ENCODE data around the gene APCDD1. TPM values are rescaled to one million over a fixed set of nuclear protein-coding genes. Genes with fewer than 3 reads are reported as not detected.

APCDD1 gene
- total RNA-seq, 1 donor from 2014 or later: 171 TPM

DNA sequence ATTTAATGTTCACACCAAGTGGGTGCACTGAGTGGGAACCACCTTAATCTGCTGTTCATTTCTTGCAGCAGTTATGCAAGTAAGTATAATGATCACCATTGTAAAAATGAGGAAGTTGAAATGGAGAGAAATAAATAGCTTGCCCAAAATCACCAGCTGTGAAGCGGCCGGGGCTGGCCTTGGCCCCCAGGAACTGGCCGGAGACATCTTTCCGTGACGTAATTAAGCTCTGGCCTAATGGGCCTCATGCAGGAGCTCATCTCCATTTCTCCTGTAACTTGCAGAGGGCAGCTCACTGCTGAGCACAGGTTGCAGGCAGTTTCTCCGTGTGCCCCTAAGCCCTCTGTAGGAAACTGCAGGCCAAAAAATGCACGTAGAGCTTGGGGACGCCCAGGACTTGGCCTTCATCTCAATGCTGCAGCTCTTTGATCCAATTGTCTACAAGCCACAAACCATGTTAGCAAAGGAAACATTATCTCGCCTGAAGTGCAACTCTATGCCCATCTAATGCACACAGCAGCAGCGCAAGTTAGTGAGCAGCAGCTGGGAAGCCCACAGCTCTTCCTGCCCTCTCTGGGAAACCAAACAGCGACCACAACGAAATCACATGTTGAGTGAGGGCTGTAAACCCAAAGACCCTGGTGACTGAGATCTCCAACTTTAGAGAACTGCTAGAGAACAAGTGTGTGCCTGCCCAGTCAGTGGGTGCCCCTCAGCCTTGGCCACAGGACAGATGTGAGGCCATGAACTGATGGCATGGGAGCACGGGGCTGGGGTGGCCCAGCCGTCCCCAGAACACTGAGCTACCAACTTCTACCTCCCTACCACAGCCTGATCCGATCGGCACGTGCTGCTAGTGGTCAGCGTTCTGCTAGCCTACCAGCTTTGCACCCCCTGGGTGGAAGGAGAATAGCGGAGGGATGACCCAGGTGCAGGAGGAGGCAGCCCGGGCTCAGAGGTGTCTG is 28.8 kb downstream of the APCDD1 start:
- H3K4me3 Mint-ChIP-seq (ENCODE audit: unreplicated experiment): no peak overlapping the region
- H3K9me3 Mint-ChIP-seq (ENCODE audit: unreplicated experiment): peaks cover 10% of the 10 kb centered on the region
- H3K27ac Mint-ChIP-seq (ENCODE audit: unreplicated experiment): no peak overlapping the region
- peaks cover 22% of the 10 kb centered on the region for H3K4me1 Mint-ChIP-seq (ENCODE audit: low read depth, unreplicated experiment)
- H3K36me3 Mint-ChIP-seq (ENCODE audit: unreplicated experiment): peaks cover 5% of the 10 kb centered on the region
- H3K27me3 Mint-ChIP-seq (ENCODE audit: unreplicated experiment): peaks cover 2% of the 10 kb centered on the region
- TF ChIP-seq, protein P1, sequence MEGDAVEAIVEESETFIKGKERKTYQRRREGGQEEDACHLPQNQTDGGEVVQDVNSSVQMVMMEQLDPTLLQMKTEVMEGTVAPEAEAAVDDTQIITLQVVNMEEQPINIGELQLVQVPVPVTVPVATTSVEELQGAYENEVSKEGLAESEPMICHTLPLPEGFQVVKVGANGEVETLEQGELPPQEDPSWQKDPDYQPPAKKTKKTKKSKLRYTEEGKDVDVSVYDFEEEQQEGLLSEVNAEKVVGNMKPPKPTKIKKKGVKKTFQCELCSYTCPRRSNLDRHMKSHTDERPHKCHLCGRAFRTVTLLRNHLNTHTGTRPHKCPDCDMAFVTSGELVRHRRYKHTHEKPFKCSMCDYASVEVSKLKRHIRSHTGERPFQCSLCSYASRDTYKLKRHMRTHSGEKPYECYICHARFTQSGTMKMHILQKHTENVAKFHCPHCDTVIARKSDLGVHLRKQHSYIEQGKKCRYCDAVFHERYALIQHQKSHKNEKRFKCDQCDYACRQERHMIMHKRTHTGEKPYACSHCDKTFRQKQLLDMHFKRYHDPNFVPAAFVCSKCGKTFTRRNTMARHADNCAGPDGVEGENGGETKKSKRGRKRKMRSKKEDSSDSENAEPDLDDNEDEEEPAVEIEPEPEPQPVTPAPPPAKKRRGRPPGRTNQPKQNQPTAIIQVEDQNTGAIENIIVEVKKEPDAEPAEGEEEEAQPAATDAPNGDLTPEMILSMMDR (IDR thresholded peaks at IDR 0.05; ENCODE audit: partially characterized antibody, unreplicated experiment): no peak
- DNase-seq: no peak

DNA sequence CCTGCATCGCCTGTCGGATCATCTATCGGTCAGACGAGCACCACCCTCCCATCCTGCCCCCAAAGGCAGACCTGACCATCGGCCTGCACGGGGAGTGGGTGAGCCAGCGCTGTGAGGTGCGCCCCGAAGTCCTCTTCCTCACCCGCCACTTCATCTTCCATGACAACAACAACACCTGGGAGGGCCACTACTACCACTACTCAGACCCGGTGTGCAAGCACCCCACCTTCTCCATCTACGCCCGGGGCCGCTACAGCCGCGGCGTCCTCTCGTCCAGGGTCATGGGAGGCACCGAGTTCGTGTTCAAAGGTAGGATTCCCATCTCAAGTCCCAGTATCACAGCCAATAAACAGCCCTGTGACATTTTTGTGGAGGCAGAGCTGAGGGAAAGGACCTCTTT is 31.0 kb downstream of the APCDD1 start:
- Mint-ChIP-seq H3K9me3 (ENCODE audit: unreplicated experiment) (peaks cover 10% of the 10 kb centered on the region), H3K4me3 (ENCODE audit: unreplicated experiment) (peak overlapping the region; percentile 34), H3K27ac (ENCODE audit: unreplicated experiment) (peak overlapping the region; percentile 12), H3K4me1 (ENCODE audit: low read depth, unreplicated experiment) (peaks cover 22% of the 10 kb centered on the region), H3K36me3 (ENCODE audit: unreplicated experiment) (peaks cover 16% of the 10 kb centered on the region), H3K27me3 (ENCODE audit: unreplicated experiment) (peaks cover 2% of the 10 kb centered on the region)
- DNase-seq: no peak
- TF ChIP-seq, protein P1 (IDR thresholded peaks at IDR 0.05; ENCODE audit: partially characterized antibody, unreplicated experiment): no peak

DNA sequence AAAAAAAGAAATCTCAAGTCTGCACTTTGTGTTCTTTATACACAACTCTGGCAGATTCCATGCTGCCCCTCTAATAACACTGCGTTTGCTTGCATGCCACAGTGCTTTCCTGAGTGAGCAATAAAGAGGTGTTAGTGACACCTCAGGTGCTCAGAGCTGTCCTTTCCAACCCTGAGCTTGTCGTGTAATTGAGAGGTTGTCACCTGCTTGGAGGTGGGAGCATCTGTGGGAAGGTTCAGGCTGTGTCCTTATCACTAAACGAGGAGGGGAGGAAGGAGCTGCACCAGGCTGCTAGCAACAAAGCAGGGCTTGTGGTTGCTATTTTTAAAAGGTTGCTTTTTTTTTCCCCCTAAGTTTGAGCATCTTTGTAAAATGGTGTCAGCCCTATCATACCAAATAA is 31.9 kb downstream of the APCDD1 start:
- peaks cover 4% of the 10 kb centered on the region for H3K9me3 Mint-ChIP-seq (ENCODE audit: unreplicated experiment)
- H3K36me3 Mint-ChIP-seq (ENCODE audit: unreplicated experiment): peaks cover 16% of the 10 kb centered on the region
- H3K4me1 Mint-ChIP-seq (ENCODE audit: low read depth, unreplicated experiment): peaks cover 17% of the 10 kb centered on the region
- TF ChIP-seq, protein P1 (IDR thresholded peaks at IDR 0.05; ENCODE audit: partially characterized antibody, unreplicated experiment): no peak
- no peak overlapping the region for H3K4me3 Mint-ChIP-seq (ENCODE audit: unreplicated experiment)
- DNase-seq: no peak
- H3K27me3 Mint-ChIP-seq (ENCODE audit: unreplicated experiment): peaks cover 5% of the 10 kb centered on the region
- H3K27ac Mint-ChIP-seq (ENCODE audit: unreplicated experiment): no peak overlapping the region

DNA sequence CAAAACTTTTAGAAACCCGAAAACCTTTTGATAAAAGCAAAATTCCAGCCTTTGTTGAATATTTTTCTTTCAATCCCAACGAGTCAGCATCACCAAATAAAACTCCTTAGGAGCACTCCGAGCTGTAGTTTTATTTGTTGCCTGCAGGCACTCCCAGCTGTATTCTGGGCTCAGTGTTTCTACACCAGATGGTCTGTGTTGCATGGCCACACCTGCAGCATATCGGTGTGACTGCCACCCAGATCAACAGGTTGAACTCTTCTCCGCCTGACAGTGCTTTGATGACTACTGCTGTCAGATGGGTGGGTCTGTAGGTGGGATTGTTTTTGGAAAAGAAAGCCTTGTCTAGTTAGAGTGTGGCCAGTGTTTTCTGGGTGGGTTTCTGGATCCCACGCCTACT is 32.7 kb downstream of the APCDD1 start:
- no peak for DNase-seq
- TF ChIP-seq, protein P1 (IDR thresholded peaks at IDR 0.05; ENCODE audit: partially characterized antibody, unreplicated experiment): no peak
- Mint-ChIP-seq H3K27me3 (ENCODE audit: unreplicated experiment) (peaks cover 5% of the 10 kb centered on the region), H3K4me1 (ENCODE audit: low read depth, unreplicated experiment) (peaks cover 10% of the 10 kb centered on the region), H3K36me3 (ENCODE audit: unreplicated experiment) (peaks cover 16% of the 10 kb centered on the region), H3K9me3 (ENCODE audit: unreplicated experiment) (peaks cover 3% of the 10 kb centered on the region), H3K27ac (ENCODE audit: unreplicated experiment) (peak overlapping the region; percentile 8), H3K4me3 (ENCODE audit: unreplicated experiment) (no peak overlapping the region)

DNA sequence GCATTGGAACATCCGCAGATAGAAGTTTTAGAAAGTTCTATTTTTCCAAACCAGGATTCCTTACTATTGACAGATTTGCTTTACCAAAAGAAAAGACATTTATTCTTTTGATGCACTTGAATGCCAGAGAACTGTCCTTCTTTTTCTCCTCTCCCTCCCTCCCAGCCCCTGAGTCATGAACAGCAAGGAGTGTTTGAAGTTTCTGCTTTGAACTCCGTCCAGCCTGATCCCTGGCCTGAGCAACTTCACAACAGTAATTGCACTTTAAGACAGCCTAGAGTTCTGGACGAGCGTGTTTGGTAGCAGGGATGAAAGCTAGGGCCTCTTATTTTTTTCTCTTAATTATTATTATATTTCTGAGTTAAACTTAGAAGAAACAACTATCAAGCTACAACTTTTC is 33.6 kb downstream of the APCDD1 start:
- H3K27ac Mint-ChIP-seq (ENCODE audit: unreplicated experiment): no peak overlapping the region
- peaks cover 5% of the 10 kb centered on the region for H3K27me3 Mint-ChIP-seq (ENCODE audit: unreplicated experiment)
- TF ChIP-seq, protein P1 (IDR thresholded peaks at IDR 0.05; ENCODE audit: partially characterized antibody, unreplicated experiment): no peak
- peaks cover 16% of the 10 kb centered on the region for H3K36me3 Mint-ChIP-seq (ENCODE audit: unreplicated experiment)
- peaks cover 3% of the 10 kb centered on the region for H3K9me3 Mint-ChIP-seq (ENCODE audit: unreplicated experiment)
- no peak for DNase-seq
- H3K4me3 Mint-ChIP-seq (ENCODE audit: unreplicated experiment): no peak overlapping the region
- H3K4me1 Mint-ChIP-seq (ENCODE audit: low read depth, unreplicated experiment): peaks cover 10% of the 10 kb centered on the region
